ENCODE measurements around the gene NFKB1. TPM values are rescaled to one million over a fixed set of nuclear protein-coding genes. Genes with fewer than 3 reads are reported as not detected.

Gene NFKB1
- polyA plus RNA-seq, 1 donor (not counting 4 experiments of a cell fraction or from before 2014, with no cell fraction given) = 21.8 TPM

- no peaks in the 10 kb centered on the region for H3K9me1 ChIP-seq (ENCODE audit: control insufficient read depth, extremely low read depth, insufficient read depth, low read length)
- H3K9me3 ChIP-seq (ENCODE audit: control insufficient read depth, low read depth, low read length) = no peaks in the 10 kb centered on the region
- FAIRE-seq (no peak), DNase-seq (ENCODE audit: low read depth, low spot score) (no peak)
- H3K9ac ChIP-seq (ENCODE audit: control insufficient read depth, extremely low read depth, insufficient read depth, low read length) = no peak overlapping the region
- H3K79me2 ChIP-seq (ENCODE audit: control insufficient read depth, insufficient read depth, low read length) = no peaks in the 10 kb centered on the region
- no peak overlapping the region for H2AFZ ChIP-seq (ENCODE audit: control insufficient read depth, low read length)
- no peaks in the 10 kb centered on the region for H3K27me3 ChIP-seq (ENCODE audit: control insufficient read depth, extremely low read depth, insufficient read depth, low read length)
- peaks cover 21% of the 10 kb centered on the region for H3K4me1 ChIP-seq (ENCODE audit: control insufficient read depth, extremely low read depth, insufficient read depth, low read length)
- peak overlapping the region; percentile 38 for H3K27ac ChIP-seq (ENCODE audit: control insufficient read depth, insufficient read depth, low read length)
- dilution Hi-C loops (cut with MboI; ENCODE audit: extremely low pct_ligation_motif_present, low sequenced_read_pairs) = no loop called here
- no peaks in the 10 kb centered on the region for H4K20me1 ChIP-seq (ENCODE audit: control insufficient read depth, extremely low read depth, insufficient read depth, low read length)
- peaks cover 18 to 25% of the 10 kb centered on the region in 2 experiments for H3K36me3 ChIP-seq (ENCODE audit: control insufficient read depth in 2 of 2, extremely low read depth in 1 of 2, insufficient read depth in 2 of 2, low read length in 2 of 2)
- no peak overlapping the region for H3K4me3 ChIP-seq (ENCODE audit: control insufficient read depth in 2 of 3, extremely low read depth in 1 of 3, insufficient read depth in 2 of 3, low read depth in 1 of 3, low read length in 3 of 3)
- TF ChIP-seq CTCF (optimal IDR thresholded peaks at IDR 0.05 in 1 of 3, IDR thresholded peaks at IDR 0.05 in 1 of 3, conservative IDR thresholded peaks at IDR 0.05 in 1 of 3; ENCODE audit: extremely low read depth in 1 of 3, insufficient read depth in 2 of 3, low read length in 3 of 3) = no peak
- TF ChIP-seq EZH2 (IDR thresholded peaks at IDR 0.05; ENCODE audit: low read length) = no peak
- no peak overlapping the region for H3K4me2 ChIP-seq (ENCODE audit: control insufficient read depth, extremely low read depth, insufficient read depth, low read depth, low read length)
These were observed 97.7 kb downstream of the NFKB1 start for GRCh38 chr4:102598762-102599374.

GRCh38 chr4:102599455-102599854 lies 98.3 kb downstream of the NFKB1 start:
- H3K27ac ChIP-seq (ENCODE audit: control insufficient read depth, insufficient read depth, low read length) = peak overlapping the region; percentile 38
- no peak overlapping the region for H2AFZ ChIP-seq (ENCODE audit: control insufficient read depth, low read length)
- H3K27me3 ChIP-seq (ENCODE audit: control insufficient read depth, extremely low read depth, insufficient read depth, low read length) = no peaks in the 10 kb centered on the region
- dilution Hi-C loops (cut with MboI; ENCODE audit: extremely low pct_ligation_motif_present, low sequenced_read_pairs) = no loop called here
- FAIRE-seq (peak; percentile 63), DNase-seq (ENCODE audit: low read depth, low spot score) (no peak)
- no peak overlapping the region for H3K9ac ChIP-seq (ENCODE audit: control insufficient read depth, extremely low read depth, insufficient read depth, low read length)
- H3K36me3 ChIP-seq (ENCODE audit: control insufficient read depth in 2 of 2, extremely low read depth in 1 of 2, insufficient read depth in 2 of 2, low read length in 2 of 2) = peaks cover 17 to 28% of the 10 kb centered on the region in 2 experiments
- no peak overlapping the region for H3K4me2 ChIP-seq (ENCODE audit: control insufficient read depth, extremely low read depth, insufficient read depth, low read depth, low read length)
- H3K9me3 ChIP-seq (ENCODE audit: control insufficient read depth, low read depth, low read length) = no peaks in the 10 kb centered on the region
- no peaks in the 10 kb centered on the region for H3K9me1 ChIP-seq (ENCODE audit: control insufficient read depth, extremely low read depth, insufficient read depth, low read length)
- no peaks in the 10 kb centered on the region for H4K20me1 ChIP-seq (ENCODE audit: control insufficient read depth, extremely low read depth, insufficient read depth, low read length)
- TF ChIP-seq CTCF (optimal IDR thresholded peaks at IDR 0.05 in 1 of 3, IDR thresholded peaks at IDR 0.05 in 1 of 3, conservative IDR thresholded peaks at IDR 0.05 in 1 of 3; ENCODE audit: extremely low read depth in 1 of 3, insufficient read depth in 2 of 3, low read length in 3 of 3) (no peak), EZH2 (IDR thresholded peaks at IDR 0.05; ENCODE audit: low read length) (no peak)
- H3K4me3 ChIP-seq (ENCODE audit: control insufficient read depth in 2 of 3, extremely low read depth in 1 of 3, insufficient read depth in 2 of 3, low read depth in 1 of 3, low read length in 3 of 3) = no peak overlapping the region
- peaks cover 16% of the 10 kb centered on the region for H3K4me1 ChIP-seq (ENCODE audit: control insufficient read depth, extremely low read depth, insufficient read depth, low read length)
- no peaks in the 10 kb centered on the region for H3K79me2 ChIP-seq (ENCODE audit: control insufficient read depth, insufficient read depth, low read length)

All from keratinocyte (primary cell).